Measurements from ENCODE around the gene INPP5K.
"Not testable (repeated sequence)": the region's sequence is repeated elsewhere in the genome, so short reads cannot be mapped to it uniquely, and the experiment has no call there.

INPP5K gene

DNA sequence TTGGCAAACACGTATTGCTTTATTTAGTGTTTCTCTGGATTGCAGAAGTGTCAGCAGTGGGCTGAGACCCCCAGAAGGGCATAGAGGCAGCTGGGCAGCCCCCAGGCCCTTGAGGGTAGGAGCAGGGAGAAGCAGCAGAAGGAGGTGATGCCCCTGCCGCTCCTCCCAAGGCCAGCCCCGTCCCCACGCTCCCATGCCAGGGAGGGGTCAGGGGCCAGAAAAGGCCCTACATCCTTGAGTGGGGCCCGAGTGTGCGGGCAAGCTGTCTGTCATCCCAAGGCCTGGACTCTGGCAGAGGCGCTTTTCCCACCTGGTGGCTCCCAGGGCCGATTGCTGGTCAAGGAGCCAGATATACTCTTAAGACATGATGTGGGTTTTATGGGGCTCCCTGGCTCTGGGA, 52.2 kb downstream of the INPP5K start:
- no peak for DNase-seq

DNA sequence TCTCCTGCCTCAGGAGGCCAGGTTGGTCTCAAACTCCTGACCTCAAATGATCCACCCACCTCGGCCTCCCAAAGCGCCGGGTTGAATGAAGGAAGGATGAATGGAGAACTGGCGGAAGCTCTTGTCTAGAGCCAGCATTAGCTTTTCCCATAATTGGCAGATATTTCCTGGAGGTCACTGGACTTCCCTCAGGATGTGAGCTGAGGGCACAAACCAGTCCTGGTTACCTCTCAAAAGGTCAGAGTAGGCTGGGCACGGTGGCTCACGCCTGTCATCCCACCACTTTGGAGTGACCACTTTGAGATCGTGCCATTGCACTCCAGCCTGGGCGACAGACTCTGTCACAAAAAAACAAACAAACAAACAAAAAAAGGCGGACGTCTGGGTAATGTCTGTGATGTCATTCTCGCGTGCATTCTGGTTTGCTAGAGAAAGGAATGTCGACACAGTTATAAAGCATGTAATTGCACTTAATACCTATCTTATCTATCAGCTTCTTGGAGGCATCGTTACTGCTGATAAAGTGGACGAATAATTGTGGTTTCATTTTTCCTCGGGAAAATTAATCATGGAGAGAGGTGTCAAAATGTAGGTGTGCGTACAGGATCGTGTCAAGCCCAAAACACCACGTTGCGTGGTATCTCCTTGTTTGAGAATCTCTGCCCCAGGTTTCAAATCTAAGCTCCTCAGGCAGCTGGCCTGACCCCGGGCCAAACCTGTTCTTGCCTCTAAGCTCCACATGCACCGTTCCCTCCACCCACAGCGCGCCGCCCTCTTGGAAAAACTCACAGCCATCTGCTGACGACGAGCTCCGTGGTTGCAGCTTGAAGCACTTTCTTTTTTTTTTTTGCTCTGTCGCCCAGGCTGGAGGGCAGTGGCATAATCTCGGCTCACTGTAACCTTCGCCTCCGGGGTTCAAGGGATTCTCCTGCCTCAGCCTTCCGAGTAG, 54.0 kb downstream of the INPP5K start:
- peak in 1 of 5 experiments; percentile 21 for DNase-seq

DNA sequence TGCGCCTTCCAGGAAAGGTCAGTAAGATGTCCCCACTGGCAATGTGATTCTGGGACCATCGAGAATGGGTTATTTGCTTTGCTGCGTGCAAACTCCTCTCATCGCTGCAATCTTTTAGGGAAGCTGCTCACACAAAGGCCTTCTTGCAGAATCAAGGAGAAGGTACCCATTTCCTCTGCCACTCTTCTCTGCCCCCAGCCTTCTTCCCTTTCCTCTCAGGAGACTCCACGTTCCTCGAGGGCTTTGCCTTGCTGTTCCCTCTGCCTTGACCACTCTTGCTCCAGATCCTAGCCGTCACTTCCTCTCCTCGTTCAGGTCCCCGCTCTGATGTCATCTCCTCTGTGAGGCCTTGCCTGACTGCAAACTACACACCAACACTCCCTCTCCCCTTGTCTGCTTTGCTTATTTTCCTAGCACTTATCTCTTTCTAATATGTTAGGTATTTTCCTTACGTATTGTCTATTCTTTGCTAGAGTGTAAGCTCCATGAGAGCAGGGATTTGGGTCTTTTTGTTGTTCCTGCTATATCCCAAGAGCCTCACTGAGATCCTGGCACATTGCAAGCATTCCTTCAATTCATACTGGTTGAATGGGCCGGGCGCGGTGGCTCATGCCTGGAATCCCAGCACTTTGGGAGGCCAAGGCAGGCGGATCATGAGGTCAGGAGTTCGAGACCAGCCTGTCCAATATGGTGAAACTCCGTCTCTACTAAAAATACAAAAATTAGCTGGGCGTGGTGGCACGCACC, 55.0 kb downstream of the INPP5K start:
- no peak for DNase-seq

DNA sequence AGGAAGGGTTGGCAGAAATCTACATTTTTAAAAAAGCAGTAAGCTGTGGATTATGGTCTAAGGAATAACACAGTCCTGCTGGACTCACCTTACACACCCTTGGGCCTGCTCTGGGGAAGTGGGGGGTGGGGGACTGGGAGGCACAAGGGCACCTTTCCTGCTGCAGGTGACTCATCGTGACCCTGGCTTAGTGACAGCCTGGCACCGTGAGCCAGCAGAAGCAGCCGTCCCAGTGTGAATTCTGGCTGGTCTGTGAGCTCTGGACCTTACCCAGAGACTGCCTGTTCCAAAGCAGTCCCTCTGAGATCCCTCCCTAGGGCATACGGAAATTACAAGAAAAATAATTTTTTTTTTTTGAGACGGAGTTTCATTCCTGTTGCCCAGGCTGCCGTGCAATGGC, 56.2 kb downstream of the INPP5K start:
- DNase-seq = no peak

DNA sequence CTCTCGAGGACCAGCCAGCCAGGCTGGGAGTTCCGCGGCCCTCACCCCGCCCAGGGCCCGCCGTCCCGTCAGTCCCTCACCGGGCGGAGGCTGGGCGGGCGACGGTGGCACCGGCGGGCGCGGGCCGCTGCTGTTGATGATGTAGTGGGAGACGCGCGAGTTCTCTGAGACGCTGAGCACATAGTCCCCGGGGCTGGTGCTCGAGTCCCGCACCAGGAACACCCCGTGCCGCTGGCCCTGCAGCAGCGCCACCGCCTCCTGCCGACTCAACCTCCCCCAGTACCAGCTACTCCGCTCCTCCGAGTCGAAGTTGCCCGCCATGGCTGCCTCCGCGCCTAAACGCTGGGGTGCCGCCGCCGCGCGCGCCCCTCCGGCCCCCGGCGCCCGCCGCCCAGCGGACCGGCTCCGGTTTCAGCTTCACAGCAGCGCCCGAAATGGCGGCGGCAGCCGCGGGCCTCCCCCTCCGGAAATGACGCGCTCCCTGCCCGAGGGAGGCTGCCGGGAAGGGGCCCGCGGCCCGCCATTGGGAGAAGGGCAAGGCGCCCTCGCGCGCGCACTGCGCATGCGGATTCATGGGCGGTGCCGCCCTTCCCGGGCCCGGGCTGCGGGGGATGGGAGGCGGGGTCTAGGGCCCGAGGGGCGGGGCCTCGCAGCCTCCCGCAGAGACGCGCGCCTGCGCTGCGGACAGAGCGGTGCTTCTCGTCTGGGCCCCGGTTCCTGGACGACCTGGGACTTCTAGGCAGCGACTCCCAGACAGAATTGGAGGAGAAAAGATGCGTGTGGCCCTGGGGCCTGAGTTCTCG, 60.4 kb downstream of the INPP5K start, which contains the start of gene CRK:
TSS of gene CRK (minus strand) at position 436 of the 803 bp plus-strand sequence. CDS start at position 321, 115 bp downstream.
- DNase-seq = peak; percentile 97 to 99 (median 98)

DNA sequence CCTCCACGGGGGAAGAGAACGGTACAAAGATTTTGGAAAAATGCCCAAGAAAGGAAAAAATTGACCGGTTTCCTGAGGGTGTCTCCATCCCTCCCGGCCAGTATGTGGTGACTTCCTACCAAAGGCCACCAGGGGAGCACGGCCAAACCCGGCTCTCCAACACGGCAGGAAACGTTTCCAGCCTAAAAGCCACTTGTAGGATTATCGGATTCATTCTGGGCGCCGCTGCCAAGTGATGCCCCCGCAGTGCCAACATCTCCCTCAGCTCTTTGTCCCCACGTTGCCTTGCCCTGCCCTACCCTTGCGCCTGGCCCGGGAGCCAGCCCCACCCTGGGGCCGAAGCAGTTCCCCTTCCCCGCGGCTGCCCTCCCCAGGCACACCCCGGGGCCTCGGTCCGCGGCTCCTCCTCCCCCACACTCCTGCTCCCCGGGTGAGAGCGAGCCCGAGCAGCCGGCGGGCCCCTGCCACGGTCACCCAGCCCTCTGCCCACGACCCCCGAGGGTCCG, 61.1 kb downstream of the INPP5K start:
- peak in 3 of 5 experiments; percentile 11 to 50 (median 11) for DNase-seq

DNA sequence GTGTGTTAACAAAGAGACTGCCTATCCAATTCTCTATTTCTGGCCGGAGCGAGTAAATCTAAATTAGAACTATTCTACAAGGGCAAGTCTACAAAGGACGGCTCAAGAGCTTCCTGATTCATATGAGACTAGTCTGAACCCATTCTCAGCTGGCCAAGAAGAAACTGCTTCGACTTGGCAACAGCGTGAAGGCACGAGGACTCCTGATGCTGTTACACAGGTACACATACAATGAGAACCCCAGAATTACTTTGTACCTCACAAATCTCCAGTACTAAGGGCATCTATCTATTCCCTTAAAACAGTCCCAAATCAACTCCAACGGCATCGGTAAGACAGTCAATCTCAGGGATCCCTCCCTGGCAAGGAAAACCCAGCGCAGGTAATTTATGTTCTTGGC, 61.9 kb downstream of the INPP5K start:
- no peak for DNase-seq

DNA sequence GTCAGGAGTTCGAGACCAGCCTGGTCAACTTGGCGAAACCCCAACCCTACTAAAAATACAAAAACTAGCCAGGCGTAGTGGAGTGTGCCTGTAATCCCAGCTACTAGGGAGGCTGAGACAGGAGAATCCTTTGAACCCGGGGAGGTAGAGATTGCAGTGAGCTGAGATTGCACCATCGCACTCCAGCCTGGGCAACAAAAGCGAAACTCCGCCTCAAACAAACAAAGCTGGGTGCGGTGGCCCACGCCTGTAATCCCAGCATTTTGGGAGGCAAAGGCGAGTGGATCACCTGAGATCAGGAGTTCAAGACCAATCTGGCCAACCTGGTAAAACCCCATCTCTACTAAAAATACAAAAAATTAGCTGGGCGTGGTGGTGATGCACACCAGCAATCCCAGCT, 62.7 kb downstream of the INPP5K start:
- DNase-seq = not testable (repeated sequence)

DNA sequence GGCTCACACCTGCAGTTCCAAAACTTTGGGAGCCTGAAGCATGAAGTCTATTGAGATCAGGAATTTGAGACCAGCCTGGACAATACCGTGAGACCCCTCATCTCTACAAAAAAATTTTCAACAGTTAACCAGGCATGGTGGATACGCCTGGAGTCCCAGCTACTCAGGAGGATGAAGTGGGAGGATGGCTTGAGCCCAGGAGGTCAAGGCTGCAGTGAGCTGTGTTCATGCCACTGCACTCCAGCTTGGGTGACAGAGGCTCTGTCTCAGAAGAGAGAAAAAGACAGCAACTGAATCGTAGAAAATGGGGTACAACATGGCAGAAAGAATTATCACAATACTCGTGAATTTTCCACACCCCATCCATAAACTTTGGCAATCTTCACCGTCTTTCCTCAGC, 63.6 kb downstream of the INPP5K start:
- no peak for DNase-seq

DNA sequence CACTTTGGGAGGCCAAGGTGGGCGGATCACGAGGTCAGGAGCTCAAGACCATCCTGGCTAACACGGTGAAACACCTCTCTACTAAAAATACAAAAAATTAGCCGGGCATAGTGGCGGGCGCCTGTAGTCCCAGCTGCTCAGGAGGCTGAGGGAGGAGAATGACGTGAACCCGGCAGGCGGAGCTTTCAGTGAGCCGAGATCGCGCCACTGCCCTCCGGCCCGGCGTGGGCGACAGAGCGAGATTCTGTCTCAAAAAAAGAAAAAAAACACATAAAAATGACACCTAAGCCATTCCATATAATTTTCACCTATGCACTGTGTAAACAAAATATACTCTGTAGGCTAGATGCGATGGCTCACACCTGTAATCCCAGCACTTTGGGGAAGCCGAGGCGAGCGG, 66.2 kb downstream of the INPP5K start:
- not testable (repeated sequence) for DNase-seq

DNA sequence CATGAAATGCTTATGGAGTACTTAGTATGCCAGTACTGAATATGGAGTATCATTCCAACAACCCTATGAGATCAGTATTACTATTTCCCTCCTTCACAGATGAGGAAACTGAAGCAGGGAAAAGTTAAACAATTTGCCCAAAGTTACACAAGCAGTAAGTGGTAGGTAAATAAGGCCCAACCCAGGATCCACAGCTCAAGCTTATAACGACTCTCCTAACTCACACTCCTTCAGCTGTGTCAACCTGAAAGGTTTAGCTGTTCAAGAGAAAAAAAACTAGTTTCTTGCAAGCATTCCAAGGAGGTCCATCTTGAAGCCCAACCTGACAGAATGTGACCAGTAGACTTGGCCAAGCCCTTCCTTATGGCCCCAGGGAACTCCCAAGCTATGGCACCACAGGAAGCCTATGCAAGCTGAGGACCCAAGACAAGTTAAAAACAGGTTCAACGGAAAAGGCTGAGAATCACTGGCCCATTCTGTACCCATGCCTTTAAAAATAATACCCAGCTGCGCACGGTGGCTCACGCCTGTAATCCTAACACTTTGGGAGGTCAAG, 66.9 kb downstream of the INPP5K start:
- DNase-seq = no peak

DNA sequence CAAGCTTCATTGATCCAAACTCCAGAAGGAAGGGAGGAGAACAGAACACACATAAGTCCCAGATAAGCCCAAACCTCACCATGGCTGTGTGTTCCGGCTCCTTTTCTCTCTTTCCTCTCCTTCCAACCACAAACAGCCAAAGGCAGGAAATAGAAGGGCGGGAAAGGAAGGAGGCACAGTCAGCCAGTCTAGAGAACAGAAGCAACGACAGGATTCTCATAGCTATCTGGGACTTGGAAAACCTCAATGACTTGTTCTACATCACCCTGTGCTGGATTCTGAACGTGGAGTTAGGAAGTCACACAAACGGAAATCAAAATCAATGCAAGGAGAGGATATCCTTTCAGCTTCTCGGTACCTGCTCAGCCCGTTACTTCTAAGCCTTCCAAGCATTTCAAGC, 69.4 kb downstream of the INPP5K start:
- no peak for DNase-seq

DNA sequence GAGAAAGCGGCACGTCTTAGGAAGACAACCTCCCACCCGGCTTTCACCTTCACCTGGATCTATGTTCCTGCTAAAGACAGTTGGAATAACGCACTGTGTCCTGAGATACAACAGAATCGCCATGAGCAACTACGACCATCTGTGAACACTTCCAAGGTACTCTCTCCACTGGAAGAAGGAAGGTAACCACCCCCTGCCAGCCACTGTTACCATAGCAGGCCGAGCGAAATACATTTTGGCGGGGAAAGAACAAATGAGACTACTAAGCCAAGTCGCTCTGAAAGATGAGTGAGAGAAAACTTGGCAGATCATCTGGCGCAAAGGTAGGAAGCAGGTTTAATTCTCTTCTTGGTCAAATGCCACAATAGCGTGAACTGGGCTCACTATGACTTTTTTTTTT, 70.2 kb downstream of the INPP5K start:
- DNase-seq = no peak

DNA sequence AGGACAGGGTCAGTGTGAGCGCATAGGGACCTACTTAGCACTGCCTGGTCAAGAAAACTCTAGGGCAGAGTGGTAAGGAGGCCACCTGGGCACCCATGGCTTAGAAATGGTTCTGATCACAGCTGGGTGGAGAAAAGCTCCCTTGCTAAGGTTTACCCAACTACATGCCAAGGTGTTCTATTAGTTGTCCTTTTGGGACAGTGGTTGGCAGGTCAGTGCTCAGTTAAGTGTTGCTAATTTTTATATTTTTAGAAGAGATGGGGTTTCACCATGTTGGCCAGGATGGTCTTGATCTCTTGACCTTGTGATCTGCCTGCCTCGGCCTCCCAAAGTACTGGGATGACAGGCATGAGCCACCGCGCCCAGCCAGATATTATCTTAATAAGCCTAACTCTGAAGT, 70.7 kb downstream of the INPP5K start:
- DNase-seq = not testable (repeated sequence)
